Sciatic nerve (tissue), 2 donors: Measurements from ENCODE around the gene COX7B2. TPM values are rescaled to one million over a fixed set of nuclear protein-coding genes. Genes with fewer than 3 reads are reported as not detected.

Source experiments
- ATAC-seq: fragments of 200-7000 bp; cut with Tn5 transposase; one replicate; pipeline ENCODE4 v1.9.1; 2020; ENCODE audit warnings: mild to moderate bottlenecking, moderate library complexity
- DNase-seq: peaks from one replicate; pipeline ENCODE4 v3.0.0-alpha.2; 2020; ENCODE audit warnings: low spot score
- intact Hi-C: fragments of 100-400 bp; cut with DNase I; formaldehyde crosslinking; loops from one replicate; pipeline ENCODE4 v1.14.2; 2022
- total RNA-seq: library from RNA; stranded (reverse); fragmentation: NEBNext Ultra II Directional; extraction: Animal tissue kit (Norgen Biotek cat#: 25700); gene quantifications from one replicate; pipeline ENCODE4 v1.2.1, GENCODE V29; 2021
- donor health status: DM: no; HTN: no; CAD: no.
- donor health status: DM: no; HTN: no; CAD: no.

COX7B2 gene
- total RNA-seq, 1 donor from 2014 or later = not detected

DNA sequence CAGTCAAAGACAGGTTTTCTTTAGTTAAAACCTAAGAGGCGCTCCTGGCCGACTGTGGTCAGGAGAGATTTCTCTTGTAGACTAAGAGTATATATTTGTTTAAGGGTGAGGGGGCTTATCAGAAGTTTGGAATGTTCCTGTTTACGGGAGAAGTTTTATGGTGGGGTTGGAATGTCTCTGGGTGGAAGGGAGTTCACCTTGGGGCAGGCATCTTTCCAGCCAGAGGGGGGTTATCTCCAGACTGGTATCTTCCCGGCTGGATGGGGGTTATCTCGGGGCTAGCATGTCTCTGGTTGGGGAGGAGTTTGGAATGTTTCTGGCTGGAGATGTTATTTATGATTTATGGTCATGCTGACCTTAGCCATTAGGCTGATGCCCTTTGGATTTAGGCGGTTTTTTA is 116.0 kb downstream of the COX7B2 start:
- DNase-seq = no peak
- no peak for ATAC-seq
- intact Hi-C loops = no loop called here

DNA sequence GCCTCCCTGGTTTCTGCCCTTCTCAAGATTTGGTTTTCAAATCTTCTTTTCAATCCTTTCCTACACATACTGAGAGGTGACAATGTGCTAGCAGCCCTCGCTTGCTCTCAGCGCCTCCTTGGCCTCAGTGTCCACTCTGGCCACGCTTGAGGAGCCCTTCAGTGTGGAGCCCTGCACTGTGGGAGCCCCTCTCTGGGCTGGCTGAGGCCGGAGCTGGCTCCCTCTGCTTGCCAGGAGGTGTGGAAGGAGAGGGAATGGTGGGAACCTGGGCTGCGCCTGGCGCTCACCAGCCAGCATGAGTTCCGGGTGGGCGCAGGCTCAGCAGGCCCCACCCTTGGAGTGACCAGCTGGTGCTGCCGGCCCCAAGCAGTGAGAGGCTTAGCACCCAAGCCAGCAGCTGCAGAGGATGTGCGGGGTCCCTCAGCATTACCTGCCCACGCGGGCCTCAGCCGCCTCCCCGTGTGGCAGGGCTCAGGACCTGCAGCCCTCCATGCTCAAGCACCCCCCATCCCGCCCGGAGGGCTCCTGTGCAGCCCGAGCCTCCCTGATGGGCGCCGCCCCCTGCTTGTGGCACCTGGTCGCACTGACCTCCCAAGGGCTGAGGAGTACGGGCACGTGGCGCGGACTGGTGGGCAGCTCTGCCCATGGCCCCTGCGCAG is 127.5 kb downstream of the COX7B2 start:
- no peak for ATAC-seq
- no peak for DNase-seq
- intact Hi-C loops = no loop called here

DNA sequence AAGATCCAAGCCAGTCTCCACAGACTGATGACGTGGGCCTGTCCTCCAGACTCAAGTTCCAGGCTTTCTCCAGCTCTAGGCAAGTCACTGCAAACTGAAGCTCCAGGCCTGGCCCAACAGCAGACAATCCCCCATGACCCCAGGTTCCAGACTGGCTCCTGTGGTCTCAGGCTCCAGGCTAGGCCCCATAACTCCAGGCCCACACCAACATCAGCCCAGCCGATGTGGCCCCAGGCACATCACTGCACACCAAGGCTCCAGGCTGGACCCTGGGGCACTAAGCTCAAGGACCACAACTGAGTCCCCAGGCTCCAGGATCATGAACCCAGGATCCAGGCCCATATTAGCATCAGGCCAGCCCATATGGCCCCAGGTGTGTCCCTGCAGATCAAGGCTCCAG is 143.6 kb downstream of the COX7B2 start:
- ATAC-seq (no peak), DNase-seq (no peak)
- intact Hi-C loops = no loop called here

DNA sequence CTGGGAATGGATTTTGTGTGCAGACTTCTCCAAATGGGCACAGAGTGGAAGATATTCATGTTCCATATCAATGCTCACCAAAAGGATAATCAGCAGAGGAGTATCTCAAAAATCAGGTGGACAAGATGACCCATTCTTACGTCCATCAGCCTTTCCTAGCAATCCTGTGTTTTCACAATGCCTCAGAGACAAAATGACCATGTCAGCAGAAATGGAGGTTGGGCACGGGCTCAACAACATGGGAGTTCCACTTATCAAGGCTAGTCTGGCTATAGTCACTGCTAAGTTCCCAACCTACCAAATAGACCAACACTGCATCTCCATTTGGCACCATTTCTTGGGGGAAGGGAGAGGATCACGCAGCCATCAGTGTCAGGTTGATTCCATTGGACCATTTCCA is 179.0 kb downstream of the COX7B2 start:
- intact Hi-C loops = no loop called here
- no peak for DNase-seq
- no peak for ATAC-seq

DNA sequence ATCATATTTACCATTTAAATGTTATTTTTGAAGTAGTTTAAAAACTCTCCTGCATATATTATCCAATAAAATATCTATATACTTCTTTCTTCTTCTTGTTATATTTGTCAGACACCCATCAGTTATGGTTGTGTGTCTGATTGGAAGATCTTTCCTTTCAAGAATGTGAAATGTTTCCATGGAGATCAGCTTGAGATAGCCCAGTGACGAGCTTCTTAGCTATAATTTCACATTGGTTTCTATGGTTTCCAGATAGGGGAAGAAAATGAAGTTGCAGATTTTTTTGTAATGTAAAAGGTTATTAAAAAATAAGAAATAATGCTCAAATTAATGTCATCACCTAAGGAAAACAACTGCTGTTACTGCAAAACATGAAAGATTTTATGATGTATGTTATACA is 189.0 kb downstream of the COX7B2 start:
- DNase-seq = no peak
- ATAC-seq = no peak
- intact Hi-C loops = no loop called here

DNA sequence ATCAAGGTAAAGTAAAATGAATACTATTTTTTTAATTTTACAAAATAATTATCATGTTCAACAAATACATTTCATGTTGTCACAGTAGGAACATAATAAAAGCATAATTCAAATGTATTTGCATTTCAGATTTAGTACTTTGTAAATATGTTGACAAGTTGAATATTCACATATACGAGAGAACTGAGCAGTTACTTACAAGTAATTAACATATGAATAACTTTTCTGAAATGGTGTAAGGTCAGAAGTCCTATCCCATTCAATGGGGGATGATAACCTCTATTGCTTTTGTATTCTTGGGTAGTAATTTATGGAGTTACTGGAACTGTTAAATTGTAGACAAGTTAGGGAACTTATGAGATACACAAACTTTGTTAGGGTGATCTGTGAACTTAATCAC is 191.1 kb downstream of the COX7B2 start:
- intact Hi-C loops = no loop called here
- no peak for DNase-seq
- no peak for ATAC-seq

DNA sequence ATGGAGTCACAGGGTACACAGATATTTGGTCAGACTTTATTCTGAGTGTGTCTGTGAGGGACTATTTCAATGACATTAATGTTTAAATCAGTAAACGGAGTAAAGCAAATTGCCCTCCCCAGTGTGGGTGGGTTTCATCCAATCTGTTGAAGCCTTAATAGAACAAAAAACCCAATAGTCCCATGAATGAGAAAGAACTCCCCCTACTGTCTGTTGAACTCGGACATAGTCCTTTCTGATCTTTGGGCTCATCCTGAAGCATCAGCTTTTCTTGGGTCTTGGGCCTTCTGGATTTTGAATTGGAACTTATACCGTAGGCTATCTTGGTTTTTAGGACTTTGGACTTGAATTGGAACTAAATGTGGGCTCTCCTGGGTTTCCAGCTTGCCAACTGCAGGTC is 193.6 kb downstream of the COX7B2 start:
- intact Hi-C loops = no loop called here
- ATAC-seq = no peak
- DNase-seq = no peak

DNA sequence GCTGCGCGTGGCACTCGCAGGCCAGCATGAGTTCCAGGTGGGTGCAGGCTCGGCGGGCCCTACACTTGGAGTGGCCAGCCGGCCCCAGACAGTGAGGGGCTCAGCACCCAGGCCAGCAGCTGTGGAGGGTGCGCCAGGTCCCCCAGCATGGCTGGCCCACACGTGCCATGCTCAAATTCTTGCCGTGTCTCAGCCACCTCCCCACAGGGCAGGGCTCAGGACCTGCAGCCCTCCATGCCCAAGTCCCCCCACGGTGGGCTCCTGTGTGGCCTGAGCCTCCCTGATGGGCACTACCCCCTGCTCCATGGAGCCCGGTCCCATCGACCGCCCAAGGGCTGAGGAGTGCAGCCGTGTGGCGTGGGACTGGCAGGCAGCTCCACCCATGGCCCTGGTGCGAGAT is 210.2 kb downstream of the COX7B2 start:
- intact Hi-C loops = no loop called here
- ATAC-seq (no peak), DNase-seq (no peak)

Other genes with a start within 250 kb of the COX7B2 start
- not detected for gene GABRA4, start 84.3 kb upstream of the COX7B2 start, total RNA-seq
- not detected for gene GABRB1, start 122.3 kb upstream of the COX7B2 start, total RNA-seq